H9 (cell line): ENCODE results near the gene GAPDH. TPM values are rescaled to one million over a fixed set of nuclear protein-coding genes. Genes with fewer than 3 reads are reported as not detected.

Experiments used
- DNase-seq: peaks from one replicate; pipeline ENCODE4 v3.0.0-alpha.2; 2017
- H2AFZ ChIP-seq: one replicate; pipeline ENCODE4 v1.6.1; 2013; ENCODE audit warnings: mild to moderate bottlenecking, low read length, control low read depth, moderate library complexity
- H2AK5ac ChIP-seq: 2 replicates; pipeline ENCODE4 v1.6.1; 2013; ENCODE audit warnings: low read length, control low read depth, mixed read lengths; ENCODE audit not compliant: insufficient read length
- H2BK120ac ChIP-seq: one replicate; pipeline ENCODE4 v1.6.1; 2013; ENCODE audit warnings: low read depth, mild to moderate bottlenecking, low read length, control low read depth, inconsistent platforms; ENCODE audit not compliant: poor library complexity, severe bottlenecking
- H2BK12ac ChIP-seq: 2 replicates; pipeline ENCODE4 v1.6.1; 2013; ENCODE audit warnings: low read length, control low read depth, mixed read lengths, low read depth; ENCODE audit not compliant: insufficient read length
- H2BK15ac ChIP-seq: 2 replicates; pipeline ENCODE4 v1.6.1; 2013; ENCODE audit warnings: low read depth, low read length, control low read depth
- H2BK20ac ChIP-seq: one replicate; pipeline ENCODE4 v1.6.1; 2013; ENCODE audit warnings: low read depth, mild to moderate bottlenecking, low read length, control low read depth, inconsistent platforms; ENCODE audit not compliant: poor library complexity, severe bottlenecking
- H2BK5ac ChIP-seq: 2 replicates; pipeline ENCODE4 v1.6.1; 2013; ENCODE audit warnings: low read length, control low read depth, mixed read lengths; ENCODE audit not compliant: insufficient read length
- H3K14ac ChIP-seq: 2 replicates; pipeline ENCODE4 v1.6.1; 2013; ENCODE audit warnings: low read length, control low read depth; ENCODE audit not compliant: insufficient read depth
- H3K18ac ChIP-seq: 2 replicates; pipeline ENCODE4 v1.6.1; 2013; ENCODE audit warnings: low read depth, mild to moderate bottlenecking, mixed read lengths, low read length, control low read depth; ENCODE audit not compliant: insufficient read length
- H3K23ac ChIP-seq: 2 replicates; pipeline ENCODE4 v1.6.1; 2013; ENCODE audit warnings: low read length, control low read depth, mixed read lengths, low read depth; ENCODE audit not compliant: insufficient read length
- H3K23me2 ChIP-seq: 2 replicates; pipeline ENCODE4 v1.6.1; 2013; ENCODE audit warnings: low read depth, mild to moderate bottlenecking, mixed read lengths, low read length, control low read depth; ENCODE audit not compliant: insufficient read length, poor library complexity, severe bottlenecking
- H3K27ac ChIP-seq: 2 replicates; pipeline ENCODE4 v1.5.1; 2013; ENCODE audit warnings: low read length, control low read depth, mixed read lengths, low read depth; ENCODE audit not compliant: insufficient read length
- H3K27me3 ChIP-seq: 2 replicates; pipeline ENCODE4 v1.6.1; 2013; ENCODE audit warnings: low read length, control low read depth, inconsistent platforms; ENCODE audit not compliant: insufficient read depth
- H3K4ac ChIP-seq: 2 replicates; pipeline ENCODE4 v1.6.1; 2013; ENCODE audit warnings: low read depth, mild to moderate bottlenecking, control low read depth, inconsistent platforms, low read length, moderate library complexity
- H3K4me1 ChIP-seq: 2 replicates; pipeline ENCODE4 v1.6.1; 2013; ENCODE audit warnings: low read length, control low read depth, inconsistent platforms; ENCODE audit not compliant: insufficient read depth
- H3K4me2 ChIP-seq: 2 replicates; pipeline ENCODE4 v1.6.1; 2013; ENCODE audit warnings: low read length, control low read depth, mixed read lengths; ENCODE audit not compliant: insufficient read length, insufficient read depth
- H3K56ac ChIP-seq: 2 replicates; pipeline ENCODE4 v1.6.1; 2013; ENCODE audit warnings: low read depth, mild to moderate bottlenecking, mixed read lengths, low read length, control low read depth; ENCODE audit not compliant: insufficient read length
- H3K79me1 ChIP-seq: 2 replicates; pipeline ENCODE4 v1.6.1; 2013; ENCODE audit warnings: low read depth, mild to moderate bottlenecking, moderate library complexity, low read length, control low read depth, inconsistent platforms; ENCODE audit not compliant: insufficient read depth, poor library complexity, severe bottlenecking
- H3K79me2 ChIP-seq: 2 replicates; pipeline ENCODE4 v1.6.1; 2013; ENCODE audit warnings: low read length, control low read depth, inconsistent platforms; ENCODE audit not compliant: insufficient read depth
- H3K9ac ChIP-seq: 2 replicates; pipeline ENCODE4 v1.6.1; 2013; ENCODE audit warnings: low read length, control low read depth, mixed read lengths; ENCODE audit not compliant: insufficient read length; ENCODE audit errors: extremely low read depth
- H3K9me3 ChIP-seq: one replicate; pipeline ENCODE4 v1.6.1; 2013; ENCODE audit warnings: low read depth, low read length, inconsistent platforms; ENCODE audit not compliant: control insufficient read depth
- H3T11ph ChIP-seq: one replicate; pipeline ENCODE4 v1.6.1; 2013; ENCODE audit warnings: mild to moderate bottlenecking, low read length, control low read depth, inconsistent platforms
- H4K20me1 ChIP-seq: one replicate; pipeline ENCODE4 v1.6.1; 2013; ENCODE audit not compliant: control insufficient read depth, insufficient read length, insufficient read depth
- H4K5ac ChIP-seq: 2 replicates; pipeline ENCODE4 v1.6.1; 2013; ENCODE audit warnings: low read depth, mild to moderate bottlenecking, mixed read lengths, low read length, control low read depth; ENCODE audit not compliant: insufficient read length
- H4K8ac ChIP-seq: replicated peaks from 2 replicates; pipeline ENCODE4 v1.6.1; 2013; ENCODE audit warnings: low read length, control low read depth, mixed read lengths, low read depth; ENCODE audit not compliant: insufficient read length
- H4K91ac ChIP-seq: 2 replicates; pipeline ENCODE4 v1.6.1; 2013; ENCODE audit warnings: low read depth, mild to moderate bottlenecking, moderate library complexity, mixed read lengths, low read length, control low read depth; ENCODE audit not compliant: insufficient read length
- H3K27ac Mint-ChIP-seq, 3 experiments: 2 replicates in 2 of 3; 3 replicates in 1 of 3; pipeline ENCODE4 v1.8.0; 2020 to 2021; ENCODE audit warnings: mixed read lengths in 3 of 3, mild to moderate bottlenecking in 1 of 3, moderate library complexity in 1 of 3
- H3K27me3 Mint-ChIP-seq: 2 replicates; pipeline ENCODE4 v1.8.0; 2021; ENCODE audit warnings: low read depth, mild to moderate bottlenecking, moderate library complexity, mixed read lengths
- H3K36me3 Mint-ChIP-seq, 3 experiments: 2 replicates in 2 of 3; 3 replicates in 1 of 3; pipeline ENCODE4 v1.8.0; 2020 to 2021; ENCODE audit warnings: low read depth in 3 of 3, mixed read lengths in 3 of 3; ENCODE audit not compliant: insufficient read depth in 1 of 3
- H3K4me1 Mint-ChIP-seq, 2 experiments: 2 replicates each; pipeline ENCODE4 v1.8.0; 2020; ENCODE audit warnings: mixed read lengths in 2 of 2
- H3K4me3 Mint-ChIP-seq, 2 experiments: 2 replicates in 1 of 2; 3 replicates in 1 of 2; pipeline ENCODE4 v1.8.0; 2020 to 2021; ENCODE audit warnings: mild to moderate bottlenecking in 2 of 2, mixed read lengths in 2 of 2, moderate library complexity in 1 of 2
- H3K9me3 Mint-ChIP-seq, 2 experiments: 2 replicates in 1 of 2; 3 replicates in 1 of 2; pipeline ENCODE4 v1.8.0; 2020; ENCODE audit warnings: mild to moderate bottlenecking in 2 of 2, mixed read lengths in 2 of 2, moderate library complexity in 1 of 2
- whole genome bisulfite sequencing: extraction: QIAGEN DNeasy Blood & Tissue Kit; methylation state at CpG from one replicate; pipeline ENCODE4 v1.1.7; 2013; ENCODE audit warnings: missing lambda C conversion rate, low lambda C conversion rate, mixed read lengths; ENCODE audit not compliant: insufficient read length; ENCODE audit errors: extremely low coverage; 5-methylcytosine and 5-hydroxymethylcytosine counted together
- total RNA-seq: library from RNA; stranded (reverse); gene quantifications from 2 replicates; pipeline ENCODE4 v1.2.1, GENCODE V29; 2021
- TF ChIP-seq, protein P1 (sequence below): fragments of 200-600 bp; sonication (generic); conservative IDR thresholded peaks from 3 replicates; pipeline ENCODE4 v1.8.0; 2021; ENCODE audit warnings: antibody characterized with exemption, mild to moderate bottlenecking

Gene GAPDH
- total RNA-seq, 1 experiment from 2014 or later, result 4,581 TPM

DNA sequence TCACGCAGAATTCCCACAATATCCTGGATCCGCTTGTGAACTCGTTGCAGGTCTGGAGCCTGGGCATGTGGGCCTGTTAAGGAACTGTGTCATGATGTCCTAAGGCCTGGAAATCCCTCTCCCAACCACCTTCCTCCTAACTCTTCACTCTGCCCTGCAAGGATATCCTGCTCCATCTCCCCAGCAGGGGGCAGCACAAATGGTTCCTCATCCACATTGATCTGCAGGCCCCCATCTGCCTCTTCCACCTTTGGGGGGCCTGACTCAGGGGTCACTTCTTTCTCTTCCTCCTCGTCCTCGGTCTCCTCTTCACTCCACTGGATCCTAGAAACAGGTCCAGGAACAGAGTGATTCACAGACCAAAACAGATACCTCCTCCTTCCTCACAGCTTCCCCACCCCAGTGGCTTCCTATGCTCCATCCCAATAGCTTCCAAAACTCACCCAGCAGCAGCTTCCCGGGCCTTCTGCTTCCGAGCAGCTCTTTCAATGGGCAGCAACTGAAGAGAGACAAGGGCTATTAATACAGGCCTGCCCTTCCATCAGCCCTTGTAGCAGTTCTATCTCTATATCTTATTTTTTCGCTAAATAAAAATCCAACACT, 29.2 kb downstream of the GAPDH start:
- Histone ChIP-seq H4K91ac (no peak overlapping the region), H3T11ph (no peak overlapping the region), H3K79me2 (peaks cover 7% of the 10 kb centered on the region; the same call in 1 of the 2 replicates), H3K9me3 (no peaks in the 10 kb centered on the region), H3K4me2 (no peak overlapping the region), H4K20me1 (no peaks in the 10 kb centered on the region), H3K9ac (no peak overlapping the region), H3K56ac (no peak overlapping the region), H2AFZ (no peak overlapping the region), H3K4ac (no peak overlapping the region), H3K18ac (no peak overlapping the region), H2BK120ac (no peak overlapping the region), H3K4me1 (peaks cover 2% of the 10 kb centered on the region; the same call in 1 of the 2 replicates), H2BK5ac (no peak overlapping the region), H3K23me2 (peaks cover 10% of the 10 kb centered on the region), H4K8ac (no peak overlapping the region), H3K23ac (no peak overlapping the region), H2BK15ac (no peak overlapping the region), H2AK5ac (no peak overlapping the region), H4K5ac (no peak overlapping the region), H2BK20ac (no peak overlapping the region), H3K27ac (no peak overlapping the region), H3K14ac (no peak overlapping the region), H3K79me1 (peaks cover 8% of the 10 kb centered on the region), H2BK12ac (no peak overlapping the region), H3K27me3 (no peaks in the 10 kb centered on the region)
- Mint-ChIP-seq H3K4me3 (no peak overlapping the region; a peak in 1 of 5 replicates), H3K9me3 (no peaks in the 10 kb centered on the region), H3K27ac (peak overlapping the region in 2 of 3 experiments; percentile 4 to 86; a peak in 2 of 7 replicates), H3K36me3 (peaks cover 77 to 92% (median 78%) of the 10 kb centered on the region in 3 experiments), H3K27me3 (peaks cover 1% of the 10 kb centered on the region), H3K4me1 (peaks cover 7 to 10% of the 10 kb centered on the region in 2 experiments)
- peak; percentile 77 for DNase-seq
- TF ChIP-seq, protein P1, sequence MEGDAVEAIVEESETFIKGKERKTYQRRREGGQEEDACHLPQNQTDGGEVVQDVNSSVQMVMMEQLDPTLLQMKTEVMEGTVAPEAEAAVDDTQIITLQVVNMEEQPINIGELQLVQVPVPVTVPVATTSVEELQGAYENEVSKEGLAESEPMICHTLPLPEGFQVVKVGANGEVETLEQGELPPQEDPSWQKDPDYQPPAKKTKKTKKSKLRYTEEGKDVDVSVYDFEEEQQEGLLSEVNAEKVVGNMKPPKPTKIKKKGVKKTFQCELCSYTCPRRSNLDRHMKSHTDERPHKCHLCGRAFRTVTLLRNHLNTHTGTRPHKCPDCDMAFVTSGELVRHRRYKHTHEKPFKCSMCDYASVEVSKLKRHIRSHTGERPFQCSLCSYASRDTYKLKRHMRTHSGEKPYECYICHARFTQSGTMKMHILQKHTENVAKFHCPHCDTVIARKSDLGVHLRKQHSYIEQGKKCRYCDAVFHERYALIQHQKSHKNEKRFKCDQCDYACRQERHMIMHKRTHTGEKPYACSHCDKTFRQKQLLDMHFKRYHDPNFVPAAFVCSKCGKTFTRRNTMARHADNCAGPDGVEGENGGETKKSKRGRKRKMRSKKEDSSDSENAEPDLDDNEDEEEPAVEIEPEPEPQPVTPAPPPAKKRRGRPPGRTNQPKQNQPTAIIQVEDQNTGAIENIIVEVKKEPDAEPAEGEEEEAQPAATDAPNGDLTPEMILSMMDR, result peak; percentile 89
- WGBS, result no CpG with 5 or more reads among the region's 8 CpGs
